ENCODE results near the gene SCAI. TPM values are rescaled to one million over a fixed set of nuclear protein-coding genes. Genes with fewer than 3 reads are reported as not detected.
"Not testable (repeated sequence)": the region's sequence is repeated elsewhere in the genome, so short reads cannot be mapped to it uniquely, and the experiment has no call there.

SCAI gene
- total RNA-seq = 4.8 and 8.1 TPM in 2 replicates

DNA sequence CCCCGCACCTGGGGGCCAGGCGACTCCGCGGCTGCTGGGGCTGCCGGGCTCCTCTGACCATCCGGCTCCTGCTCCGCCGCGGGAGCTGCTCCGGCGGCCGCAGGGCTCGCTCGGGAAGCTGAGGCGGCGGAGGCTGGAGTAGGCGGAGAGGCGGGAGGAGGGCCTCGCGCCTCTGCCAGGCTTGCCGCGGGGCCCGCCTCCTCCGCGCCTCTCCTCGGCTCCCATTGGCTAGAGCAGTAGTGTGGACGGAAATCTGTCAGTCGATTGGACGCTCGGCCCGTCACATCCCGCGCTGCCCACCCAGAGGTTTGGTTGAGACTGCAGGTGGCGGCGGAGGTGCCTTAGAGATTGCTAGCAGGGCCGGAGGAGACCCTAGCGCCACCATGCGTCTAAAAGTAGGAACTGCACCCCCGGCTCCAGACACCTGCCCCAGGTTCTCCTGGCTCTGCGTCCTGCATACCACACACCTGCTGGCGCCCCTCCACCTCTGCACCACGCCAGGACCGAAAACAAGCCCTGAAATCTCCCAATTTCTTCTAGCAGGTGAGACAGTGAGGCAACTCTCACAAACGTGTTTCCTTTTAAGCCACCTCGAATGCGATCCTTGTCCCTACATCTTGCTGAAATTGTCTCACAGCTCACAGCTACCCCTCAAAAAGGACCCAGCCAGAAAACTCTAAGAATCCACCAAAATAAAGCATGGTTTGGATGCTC lies at the start of gene SCAI:
SCAI (minus strand) TSS at position 152 of the 714 bp plus-strand sequence; CDS start at position 61, 91 bp downstream.
- DNase-seq (ENCODE audit: extremely low read depth, low read depth, low spot score) = peak; percentile 87

DNA sequence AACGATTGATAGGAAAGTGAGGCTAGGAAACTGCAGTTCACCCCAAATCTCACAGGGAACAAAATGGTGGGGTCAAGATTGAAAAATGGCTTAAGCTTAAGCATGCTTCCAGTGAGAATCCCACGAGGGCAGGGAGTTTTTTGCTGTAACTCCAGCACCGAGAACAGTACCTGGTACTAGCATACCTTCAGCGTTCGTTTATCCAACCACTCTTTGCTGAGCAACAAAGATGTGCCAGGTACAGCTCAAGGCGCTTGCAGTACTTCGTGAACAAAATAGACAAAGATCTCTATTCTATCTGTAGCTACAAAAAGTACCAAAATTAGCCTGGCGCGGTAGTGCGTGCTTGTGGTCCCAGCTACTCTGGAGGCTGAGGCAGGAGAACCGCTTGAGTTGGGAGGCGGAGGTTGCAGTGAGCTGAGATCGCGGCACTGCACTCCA lies 47.1 kb upstream of the SCAI start:
- no peak for DNase-seq (ENCODE audit: extremely low read depth, low read depth, low spot score)

DNA sequence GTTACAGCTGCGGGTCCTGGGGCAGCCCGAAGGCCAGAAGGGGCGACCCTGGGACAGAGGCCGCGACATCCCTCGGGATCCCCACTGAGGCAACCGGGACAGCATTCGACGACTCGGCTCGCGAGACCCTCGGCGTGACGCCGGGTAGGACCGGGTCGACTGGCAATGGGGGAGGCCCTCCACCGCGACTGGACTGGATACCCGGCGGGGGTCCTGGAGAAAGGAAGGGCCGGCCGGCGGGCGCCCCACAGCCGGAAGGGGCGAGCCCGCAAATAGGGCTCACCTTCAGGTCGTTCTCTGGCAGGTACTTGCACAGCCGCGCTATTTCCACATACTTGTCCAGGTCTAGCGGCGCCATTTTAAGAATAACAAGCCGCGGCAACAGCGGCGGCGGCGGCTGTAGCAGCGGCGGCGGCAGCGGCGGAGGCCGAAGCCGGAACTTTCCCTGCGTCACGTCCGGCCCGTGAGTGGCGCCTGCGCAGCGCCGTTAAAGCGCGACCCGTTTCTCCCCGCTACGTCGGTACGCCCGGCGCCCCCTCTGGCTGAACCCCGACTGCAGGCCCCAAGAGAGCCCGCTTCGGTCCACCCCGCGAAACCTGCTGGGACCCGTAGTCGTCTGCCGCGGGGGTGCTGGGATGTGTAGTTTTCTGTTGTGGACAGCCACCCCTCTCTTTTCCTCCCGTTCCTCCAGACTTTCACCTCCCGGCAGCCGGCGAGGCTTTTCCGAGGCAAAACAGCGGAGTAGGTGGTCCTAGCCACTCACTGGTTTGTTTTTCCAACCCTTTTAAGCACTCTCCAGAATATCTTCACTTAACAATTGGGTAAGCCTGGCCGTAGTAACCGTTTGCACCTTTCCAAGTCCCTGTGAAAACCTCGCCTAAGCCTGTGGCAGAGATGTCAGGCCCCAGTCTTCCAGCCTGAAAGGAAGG lies 46.3 kb upstream of the SCAI start, which contains the start of gene PPP6C:
PPP6C (minus strand) TSS at position 443 of the 929 bp plus-strand sequence; CDS start at position 358, 85 bp downstream.
- no peak for DNase-seq (ENCODE audit: extremely low read depth, low read depth, low spot score)

DNA sequence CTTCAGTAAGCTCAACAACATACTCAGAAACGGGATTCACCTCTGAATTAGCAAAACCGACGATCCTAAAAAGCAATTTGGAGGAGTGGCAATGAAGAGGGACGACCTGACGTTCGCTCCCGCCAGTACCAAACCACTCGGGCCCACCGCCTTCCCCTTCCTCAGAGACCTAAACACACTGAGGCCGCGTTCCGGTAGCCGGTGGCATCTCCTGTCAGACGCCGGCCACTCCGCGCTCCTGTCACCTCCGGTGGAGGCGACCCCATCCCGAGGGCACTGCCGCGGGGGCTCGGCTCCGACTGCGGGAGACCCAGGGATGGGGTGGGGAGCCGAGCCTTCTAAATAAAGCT lies 45.7 kb upstream of the SCAI start:
- no peak for DNase-seq (ENCODE audit: extremely low read depth, low read depth, low spot score)

DNA sequence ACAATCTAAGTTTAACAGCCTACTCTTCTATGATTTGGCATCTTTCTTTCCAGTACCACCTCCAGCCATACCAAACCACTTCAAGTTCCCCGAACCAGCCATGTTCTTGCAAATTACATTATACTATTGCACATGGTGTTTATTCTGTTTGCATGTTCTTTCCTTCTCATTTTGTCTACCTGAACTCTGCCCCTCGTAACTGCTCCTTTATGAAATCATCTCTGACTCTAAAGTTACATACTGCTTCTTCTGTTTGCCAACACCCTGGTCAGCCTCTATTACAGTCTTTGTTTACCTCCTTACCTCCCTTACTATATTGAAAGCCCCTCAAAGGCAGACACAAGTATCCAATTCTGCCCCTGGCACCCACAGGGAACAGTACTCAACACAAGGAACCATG lies 40.2 kb upstream of the SCAI start:
- DNase-seq (ENCODE audit: extremely low read depth, low read depth, low spot score) = no peak

DNA sequence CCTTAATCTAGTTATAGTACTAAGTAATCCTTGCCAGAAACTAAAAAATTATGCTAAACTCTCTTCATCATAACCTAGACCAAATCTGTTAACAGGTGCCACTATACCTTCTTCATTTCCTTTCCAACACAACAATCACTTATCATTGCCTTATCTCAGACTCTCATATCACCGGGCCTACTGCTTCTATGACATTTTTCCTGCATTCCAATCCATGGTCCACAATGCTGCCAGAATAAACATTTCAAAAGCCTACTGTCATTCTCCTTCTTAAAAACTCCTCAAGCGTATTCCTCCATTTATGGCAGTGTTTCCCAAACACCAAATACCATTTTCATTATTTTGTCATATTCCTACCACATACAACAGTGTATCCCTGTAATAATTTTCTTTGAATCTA lies 39.7 kb upstream of the SCAI start:
- no peak for DNase-seq (ENCODE audit: extremely low read depth, low read depth, low spot score)

DNA sequence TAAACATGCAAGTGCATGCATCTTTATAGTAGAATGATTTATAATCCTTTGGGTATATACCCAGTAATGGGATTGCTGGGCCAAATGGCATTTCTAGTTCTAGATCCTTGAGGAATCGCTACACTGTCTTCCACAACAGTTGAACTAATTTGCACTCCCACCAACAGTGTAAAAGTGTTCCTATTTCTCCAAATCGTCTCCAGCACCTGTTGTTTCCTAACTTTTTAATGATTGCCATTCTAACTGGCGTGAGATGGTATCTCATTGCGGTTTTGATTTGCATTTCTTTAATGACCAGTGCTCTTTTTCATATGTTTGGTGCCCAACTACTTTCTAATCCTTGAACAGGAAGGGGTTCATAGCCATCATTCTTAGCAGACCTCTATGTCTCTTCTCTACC lies 38.4 kb upstream of the SCAI start:
- not testable (repeated sequence) for DNase-seq (ENCODE audit: extremely low read depth, low read depth, low spot score)

DNA sequence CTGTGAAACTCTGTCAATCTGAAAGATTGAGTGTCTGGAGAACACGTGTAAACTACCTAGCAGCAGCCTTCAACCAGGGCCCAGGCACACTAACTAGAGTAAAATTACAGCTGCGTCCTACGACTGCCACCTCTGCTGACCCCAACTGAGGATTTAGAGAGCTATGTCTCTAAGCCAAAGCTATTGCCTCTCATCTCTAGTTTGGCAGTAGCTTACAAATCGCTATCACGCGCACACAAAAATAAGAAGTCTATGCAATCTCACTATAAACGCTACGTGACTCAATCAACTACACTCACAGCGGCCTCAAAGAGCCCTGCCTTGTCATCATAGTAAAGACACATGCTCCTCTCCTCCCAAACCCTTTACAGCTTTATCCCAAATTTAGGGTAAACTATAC lies 37.5 kb upstream of the SCAI start:
- DNase-seq (ENCODE audit: extremely low read depth, low read depth, low spot score) = no peak

GRCh38 chr9:125179776-125180175 lies 36.4 kb upstream of the SCAI start:
- DNase-seq (ENCODE audit: extremely low read depth, low read depth, low spot score) = not testable (repeated sequence)

DNA sequence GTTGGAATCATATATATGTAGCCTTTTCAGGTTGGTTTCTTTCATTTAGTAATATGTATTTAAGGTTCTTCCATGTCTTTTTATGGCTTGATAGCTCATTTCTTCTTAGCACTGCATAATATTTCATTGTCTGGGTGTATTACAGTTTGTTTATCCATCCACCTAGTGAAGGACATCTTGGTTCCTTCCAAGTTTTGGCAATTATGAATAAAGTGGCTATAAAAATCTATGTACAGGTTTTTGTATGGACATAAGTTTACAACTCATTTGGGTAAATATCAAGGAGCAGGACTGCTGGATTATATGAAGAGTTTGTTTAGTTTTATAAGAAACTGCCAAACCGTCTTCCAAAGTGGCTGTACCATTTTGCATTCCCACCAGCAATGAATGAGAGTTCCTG lies 34.6 kb upstream of the SCAI start:
- no peak for DNase-seq (ENCODE audit: extremely low read depth, low read depth, low spot score)

DNA sequence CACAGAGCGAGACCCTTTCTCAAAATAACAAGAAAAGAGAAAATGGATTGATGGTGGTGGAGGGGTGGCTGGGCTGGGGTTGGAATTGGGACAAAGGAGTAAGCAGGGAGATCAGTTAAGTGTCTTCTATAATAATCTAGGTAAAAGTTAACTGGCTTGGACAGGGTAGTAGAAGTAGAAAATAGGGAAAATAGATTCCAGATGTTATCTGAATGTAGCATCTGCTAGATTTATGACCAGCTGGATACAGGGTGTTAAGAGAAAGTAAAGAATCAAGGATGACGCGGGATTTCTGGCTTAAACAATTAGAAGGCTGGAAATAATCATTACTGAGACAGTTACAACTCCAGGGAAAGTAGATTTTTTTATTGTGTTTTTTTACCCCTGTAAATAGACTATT lies 33.3 kb upstream of the SCAI start:
- no peak for DNase-seq (ENCODE audit: extremely low read depth, low read depth, low spot score)

- DNase-seq (ENCODE audit: extremely low read depth, low read depth, low spot score) = no peak
Measured at GRCh38 chr9:125172031-125172755, 28.9 kb upstream of the SCAI start.

GRCh38 chr9:125169895-125170294 lies 26.6 kb upstream of the SCAI start:
- DNase-seq (ENCODE audit: extremely low read depth, low read depth, low spot score) = no peak

DNA sequence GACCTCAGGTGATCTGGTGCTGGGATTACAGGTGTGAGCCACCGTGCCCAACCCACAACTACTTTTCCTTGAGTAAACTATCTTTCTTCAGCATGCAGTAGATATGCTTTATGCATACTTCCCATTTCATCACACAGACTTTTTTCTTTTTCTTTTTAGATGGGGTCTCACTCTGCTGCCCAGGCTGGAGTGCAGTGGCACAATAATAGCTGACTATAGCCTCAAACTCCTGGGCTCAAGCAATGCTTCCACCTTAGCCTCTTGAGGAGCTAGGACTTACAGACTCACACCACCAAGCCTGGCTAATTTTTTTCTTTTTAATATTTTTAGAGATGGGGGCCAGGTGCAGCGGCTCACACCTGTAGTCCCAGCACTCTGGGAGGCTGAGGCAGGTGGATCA lies 23.4 kb upstream of the SCAI start:
- no peak for DNase-seq (ENCODE audit: extremely low read depth, low read depth, low spot score)

DNA sequence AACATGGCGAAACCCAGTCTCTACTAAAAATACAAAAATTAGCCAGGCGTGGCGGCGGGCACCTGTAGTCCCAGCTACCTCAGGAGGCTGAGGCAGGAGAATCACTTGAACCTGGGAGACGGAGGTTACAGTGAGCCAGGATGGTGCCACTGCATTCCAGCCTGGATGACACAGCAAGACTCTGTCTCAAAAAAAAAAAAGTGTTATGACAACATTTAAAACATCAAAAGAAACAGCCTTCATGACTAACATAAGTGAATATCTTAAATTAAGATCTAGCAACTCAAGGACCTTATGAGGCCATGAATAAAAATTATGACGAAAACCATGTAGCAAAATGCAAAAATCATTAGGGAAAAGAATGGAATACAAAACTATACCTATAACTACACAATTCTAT lies 19.6 kb upstream of the SCAI start:
- DNase-seq (ENCODE audit: extremely low read depth, low read depth, low spot score) = not testable (repeated sequence)

- no peak for DNase-seq (ENCODE audit: extremely low read depth, low read depth, low spot score)
Measured at GRCh38 chr9:125161284-125161918, 18.1 kb upstream of the SCAI start.

DNA sequence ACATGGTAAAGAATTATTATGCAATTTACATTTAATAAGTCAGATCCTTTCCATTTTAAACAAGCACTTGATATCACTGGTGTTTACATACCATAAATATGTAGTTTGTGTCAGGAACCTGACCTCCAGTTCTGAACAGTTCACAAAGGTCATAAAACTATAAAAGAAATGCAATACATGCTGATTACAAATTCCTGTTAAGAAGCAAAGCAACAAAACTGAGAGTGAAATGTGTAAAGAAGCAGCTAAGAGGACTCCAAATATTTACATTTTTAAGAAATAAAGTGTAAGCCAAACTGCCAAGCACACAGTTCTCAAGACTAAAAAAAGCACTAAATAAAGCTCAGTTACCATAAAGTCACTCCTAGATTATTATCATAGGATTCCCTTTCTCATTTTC lies 17.4 kb upstream of the SCAI start:
- no peak for DNase-seq (ENCODE audit: extremely low read depth, low read depth, low spot score)

DNA sequence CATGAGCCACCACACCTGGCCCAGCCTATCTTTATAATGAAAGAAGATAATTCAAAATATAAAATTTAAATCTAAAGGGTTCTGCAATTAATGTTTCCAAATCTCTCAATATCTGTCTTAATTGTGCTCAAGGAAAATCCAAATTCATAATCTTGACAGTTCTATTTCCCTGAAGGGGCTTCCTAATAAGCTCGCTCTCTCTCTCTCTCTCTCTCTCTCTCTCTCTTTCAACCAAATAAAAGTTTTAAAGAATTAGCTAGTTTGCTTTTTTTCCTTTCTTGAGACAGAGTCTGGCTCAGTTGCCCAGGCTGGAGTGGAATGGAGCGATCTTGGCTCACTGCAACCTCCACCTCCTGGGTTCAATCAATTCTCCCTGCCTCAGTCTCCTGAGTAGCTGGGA lies 13.2 kb upstream of the SCAI start:
- no peak for DNase-seq (ENCODE audit: extremely low read depth, low read depth, low spot score)

DNA sequence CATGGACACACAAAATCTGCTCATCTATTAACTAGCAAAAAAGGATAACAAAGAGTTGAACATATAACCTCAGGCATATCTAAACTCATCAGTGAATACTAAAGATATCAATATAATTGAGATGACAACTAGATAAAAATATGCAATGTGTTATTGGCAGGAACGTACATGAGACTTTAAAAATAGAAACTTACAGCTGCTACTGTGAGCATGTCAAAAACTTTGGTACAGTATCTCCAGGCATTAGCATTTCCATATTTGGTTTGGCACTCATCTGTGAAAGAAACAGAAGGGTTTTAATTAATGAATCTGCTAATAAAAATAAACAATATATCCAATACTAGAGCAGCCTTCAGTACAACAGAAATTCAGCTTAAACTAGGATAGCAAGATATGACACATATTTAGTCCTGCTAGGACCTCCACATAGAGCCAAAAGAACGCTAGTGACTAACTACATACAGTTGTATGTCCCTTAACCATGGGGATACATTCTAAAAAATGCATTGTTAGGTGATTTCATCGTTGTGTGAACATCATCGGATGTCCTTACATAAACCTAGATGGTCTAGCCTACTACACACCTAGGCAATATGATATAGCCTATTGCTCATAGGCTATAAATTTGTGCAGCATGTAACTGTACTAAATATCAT lies 10.5 kb upstream of the SCAI start:
- no peak for DNase-seq (ENCODE audit: extremely low read depth, low read depth, low spot score)

GRCh38 chr9:125151730-125152129 lies 8.4 kb upstream of the SCAI start:
- no peak for DNase-seq (ENCODE audit: extremely low read depth, low read depth, low spot score)

Measured in glomerular endothelial cell (primary cell).